ENCODE measurements around the gene FCHSD2. TPM values are rescaled to one million over a fixed set of nuclear protein-coding genes. Genes with fewer than 3 reads are reported as not detected.

The FCHSD2 gene
- total RNA-seq, 2 donors from 2014 or later: 56.5 to 75.3 TPM

DNA sequence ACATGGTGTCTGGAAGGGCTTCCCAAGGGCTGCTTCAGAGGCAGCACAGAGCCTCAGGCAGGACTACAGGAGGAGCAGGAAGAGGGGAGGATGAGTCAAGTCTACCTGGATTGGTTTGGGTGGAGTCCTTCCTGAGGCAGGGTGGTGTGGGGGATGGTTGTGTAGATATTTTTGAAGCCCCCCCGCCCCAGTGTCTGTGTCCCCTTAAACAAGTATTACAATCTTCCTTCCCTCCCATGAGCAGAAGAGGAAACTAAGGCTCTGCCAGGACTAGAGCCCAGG lies 34.7 kb upstream of the FCHSD2 start:
- Histone ChIP-seq H3K4me1 (ENCODE audit: control insufficient read depth in 1 of 2, low read depth in 2 of 2) (peaks cover 21 to 54% of the 10 kb centered on the region in 2 donors), H3K27ac (peak overlapping the region; percentile 85 to 86), H3K4me3 (no peak overlapping the region), H3K36me3 (no peaks in the 10 kb centered on the region), H3K9me3 (no peaks in the 10 kb centered on the region), H3K27me3 (replicated peaks; ENCODE audit: insufficient read depth) (no peaks in the 10 kb centered on the region)
- TF ChIP-seq CTCF (IDR thresholded peaks at IDR 0.05): no peak
- ATAC-seq (ENCODE audit: insufficient number of reproducible peaks, low FRiP score, low read depth) (no peak), DNase-seq (ENCODE audit: low spot score) (no peak)

DNA sequence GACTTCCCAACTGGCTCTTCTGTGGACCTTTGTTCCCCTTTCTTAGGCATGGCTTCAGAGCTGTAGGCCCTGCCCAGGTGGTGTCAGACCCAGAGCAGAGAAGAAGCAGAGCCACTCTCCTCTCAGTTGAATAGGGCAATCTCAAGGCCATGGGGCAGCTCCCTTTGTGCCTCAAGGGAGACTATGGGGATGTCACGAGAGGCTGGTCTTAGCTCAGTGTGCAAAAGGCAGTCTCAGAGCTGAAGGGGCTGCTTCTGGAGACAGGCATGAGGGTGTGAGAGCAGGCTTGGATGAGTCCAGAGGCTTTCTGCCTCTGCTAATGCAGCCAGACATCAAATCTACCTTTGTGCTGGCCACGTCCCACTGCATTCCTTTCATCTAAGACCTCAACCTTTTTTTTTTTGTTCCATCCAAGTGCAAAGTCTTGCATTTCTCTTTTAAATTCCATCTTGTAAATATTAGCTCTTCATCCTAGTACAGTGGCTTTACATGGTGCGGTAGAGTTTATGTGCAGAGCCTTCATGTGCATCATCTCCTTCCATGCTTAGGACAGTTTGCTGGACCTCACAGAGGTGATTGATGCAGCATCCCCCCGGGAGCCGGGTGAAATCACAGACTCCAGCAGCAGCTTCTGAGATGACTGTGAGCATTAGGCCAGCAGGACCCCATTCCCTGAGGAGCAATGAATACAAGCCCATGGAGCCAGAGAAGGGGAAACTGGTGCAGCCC lies 34.2 kb upstream of the FCHSD2 start:
- Histone ChIP-seq H3K4me1 (ENCODE audit: control insufficient read depth in 1 of 2, low read depth in 2 of 2) (peaks cover 21 to 54% of the 10 kb centered on the region in 2 donors), H3K36me3 (no peaks in the 10 kb centered on the region), H3K27me3 (replicated peaks; ENCODE audit: insufficient read depth) (no peaks in the 10 kb centered on the region), H3K9me3 (no peaks in the 10 kb centered on the region), H3K4me3 (no peak overlapping the region), H3K27ac (peak overlapping the region; percentile 85 to 86)
- no peak for TF ChIP-seq CTCF (IDR thresholded peaks at IDR 0.05)
- DNase-seq (ENCODE audit: low spot score): no peak
- ATAC-seq (ENCODE audit: insufficient number of reproducible peaks, low FRiP score, low read depth): no peak

GRCh38 chr11:73175551-73176144 lies 33.5 kb upstream of the FCHSD2 start:
- peak overlapping the region; percentile 85 to 86 for H3K27ac ChIP-seq
- ATAC-seq (ENCODE audit: insufficient number of reproducible peaks, low FRiP score, low read depth): no peak

DNA sequence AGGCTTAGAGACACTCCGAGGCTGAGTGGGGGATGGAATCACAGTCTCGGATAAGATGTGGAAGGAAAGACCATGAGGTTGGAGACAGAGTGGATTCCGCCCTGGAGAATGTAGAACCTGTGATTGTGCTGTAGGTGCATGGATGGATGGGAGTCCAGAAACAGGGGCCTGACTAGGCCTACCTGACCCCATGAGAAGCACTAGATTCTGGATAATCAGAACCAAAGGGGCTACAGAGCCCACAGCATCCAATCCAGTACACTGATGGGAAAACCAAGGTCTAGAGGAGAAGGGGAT lies 32.3 kb upstream of the FCHSD2 start:
- TF ChIP-seq CTCF (IDR thresholded peaks at IDR 0.05): no peak
- Histone ChIP-seq H3K9me3 (no peaks in the 10 kb centered on the region), H3K4me1 (ENCODE audit: control insufficient read depth in 1 of 2, low read depth in 2 of 2) (peaks cover 21 to 54% of the 10 kb centered on the region in 2 donors), H3K36me3 (no peaks in the 10 kb centered on the region), H3K27ac (peak overlapping the region; percentile 82 to 85), H3K4me3 (no peak overlapping the region), H3K27me3 (replicated peaks; ENCODE audit: insufficient read depth) (no peaks in the 10 kb centered on the region)
- no peak for DNase-seq (ENCODE audit: low spot score)
- ATAC-seq (ENCODE audit: insufficient number of reproducible peaks, low FRiP score, low read depth): no peak

More at GRCh38 chr11:73175551-73176144, 33.5 kb upstream of the FCHSD2 start:
- no peak for DNase-seq (ENCODE audit: low spot score)
- Histone ChIP-seq H3K4me1 (ENCODE audit: control insufficient read depth in 1 of 2, low read depth in 2 of 2) (peaks cover 21 to 54% of the 10 kb centered on the region in 2 donors), H3K9me3 (no peaks in the 10 kb centered on the region), H3K27me3 (replicated peaks; ENCODE audit: insufficient read depth) (no peaks in the 10 kb centered on the region), H3K36me3 (no peaks in the 10 kb centered on the region), H3K4me3 (no peak overlapping the region)
- no peak for TF ChIP-seq CTCF (IDR thresholded peaks at IDR 0.05)

- ATAC-seq (ENCODE audit: insufficient number of reproducible peaks, low FRiP score, low read depth): peak; percentile 48
- Histone ChIP-seq H3K9me3 (no peaks in the 10 kb centered on the region), H3K36me3 (no peaks in the 10 kb centered on the region), H3K4me1 (ENCODE audit: control insufficient read depth in 1 of 2, low read depth in 2 of 2) (peaks cover 22 to 54% of the 10 kb centered on the region in 2 donors), H3K27me3 (replicated peaks; ENCODE audit: insufficient read depth) (no peaks in the 10 kb centered on the region), H3K4me3 (no peak overlapping the region), H3K27ac (peak overlapping the region; percentile 82 to 85)
- DNase-seq (ENCODE audit: low spot score): peak; percentile 70
- peak; percentile 14 for TF ChIP-seq CTCF (IDR thresholded peaks at IDR 0.05)
Observed at GRCh38 chr11:73173755-73174494, 31.8 kb upstream of the FCHSD2 start.

Data from thoracic aorta (tissue), 2 donors.